ENCODE data around the gene STK24.

- TF ChIP-seq CTCF (conservative IDR thresholded peaks at IDR 0.05; ENCODE audit: low read length) (no peak), EZH2phosphoT487 (IDR thresholded peaks at IDR 0.05; ENCODE audit: borderline replicate concordance, low read depth, low read length) (no peak)
Observed at GRCh38 chr13:98416408-98416807, 160.5 kb downstream of the STK24 start.

Measured in OCI-LY7 (cell line).